ENCODE data around the gene DGKA. TPM values are rescaled to one million over a fixed set of nuclear protein-coding genes. Genes with fewer than 3 reads are reported as not detected.

The DGKA gene
- total RNA-seq, 4 donors from 2014 or later, result 26.0 to 57.0 (median 37.9) TPM

DNA sequence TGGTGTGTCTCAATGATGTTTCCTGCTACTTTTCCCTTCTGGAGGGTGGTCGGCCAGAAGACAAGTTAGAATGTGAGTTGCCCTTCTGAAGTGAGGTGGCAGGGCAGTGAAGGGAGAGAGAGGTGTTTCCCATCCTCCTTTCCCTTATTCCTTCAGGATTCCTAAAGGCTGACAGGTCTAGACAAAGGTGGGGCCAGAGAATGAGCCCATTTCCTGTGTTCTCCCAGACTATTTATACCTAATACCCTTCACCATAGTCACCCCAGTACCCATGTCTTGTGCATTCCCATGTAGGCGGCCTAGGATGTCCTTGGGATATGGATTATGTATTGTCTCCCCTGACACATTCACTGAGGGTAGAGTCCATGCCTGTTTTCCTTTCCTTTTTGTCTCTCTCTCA is 7.0 kb downstream of the DGKA start:
- no peak for DNase-seq (ENCODE audit: low spot score)
- TF ChIP-seq, protein P1, sequence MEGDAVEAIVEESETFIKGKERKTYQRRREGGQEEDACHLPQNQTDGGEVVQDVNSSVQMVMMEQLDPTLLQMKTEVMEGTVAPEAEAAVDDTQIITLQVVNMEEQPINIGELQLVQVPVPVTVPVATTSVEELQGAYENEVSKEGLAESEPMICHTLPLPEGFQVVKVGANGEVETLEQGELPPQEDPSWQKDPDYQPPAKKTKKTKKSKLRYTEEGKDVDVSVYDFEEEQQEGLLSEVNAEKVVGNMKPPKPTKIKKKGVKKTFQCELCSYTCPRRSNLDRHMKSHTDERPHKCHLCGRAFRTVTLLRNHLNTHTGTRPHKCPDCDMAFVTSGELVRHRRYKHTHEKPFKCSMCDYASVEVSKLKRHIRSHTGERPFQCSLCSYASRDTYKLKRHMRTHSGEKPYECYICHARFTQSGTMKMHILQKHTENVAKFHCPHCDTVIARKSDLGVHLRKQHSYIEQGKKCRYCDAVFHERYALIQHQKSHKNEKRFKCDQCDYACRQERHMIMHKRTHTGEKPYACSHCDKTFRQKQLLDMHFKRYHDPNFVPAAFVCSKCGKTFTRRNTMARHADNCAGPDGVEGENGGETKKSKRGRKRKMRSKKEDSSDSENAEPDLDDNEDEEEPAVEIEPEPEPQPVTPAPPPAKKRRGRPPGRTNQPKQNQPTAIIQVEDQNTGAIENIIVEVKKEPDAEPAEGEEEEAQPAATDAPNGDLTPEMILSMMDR (IDR thresholded peaks at IDR 0.05), result no peak
- ATAC-seq (ENCODE audit: low FRiP score), result no peak

DNA sequence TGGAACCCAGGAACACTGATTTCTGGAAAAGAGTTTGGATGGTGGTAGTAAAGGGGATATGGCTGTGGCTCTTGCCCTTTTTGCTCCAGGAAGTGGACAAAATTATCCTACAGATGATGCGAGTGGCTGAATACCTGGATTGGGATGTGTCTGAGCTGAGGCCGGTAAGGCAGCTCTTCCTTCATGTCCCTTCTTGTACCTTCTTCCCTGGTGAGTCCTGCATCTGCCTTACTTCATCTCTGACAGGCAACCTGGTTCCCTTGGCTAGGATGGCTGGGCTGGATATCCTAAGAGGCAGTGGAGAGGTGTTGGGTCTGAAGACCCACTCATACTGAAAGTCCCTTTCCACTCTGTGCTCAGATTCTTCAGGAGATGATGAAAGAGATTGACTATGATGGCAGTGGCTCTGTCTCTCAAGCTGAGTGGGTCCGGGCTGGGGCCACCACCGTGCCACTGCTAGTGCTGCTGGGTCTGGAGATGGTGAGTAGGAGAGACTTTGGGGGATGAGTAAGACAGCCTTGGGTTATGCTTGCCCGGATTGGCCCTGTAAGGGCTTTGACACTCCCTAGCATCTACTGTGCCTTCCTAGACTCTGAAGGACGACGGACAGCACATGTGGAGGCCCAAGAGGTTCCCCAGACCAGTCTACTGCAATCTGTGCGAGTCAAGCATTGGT is 8.0 kb downstream of the DGKA start:
- TF ChIP-seq, protein P1 (IDR thresholded peaks at IDR 0.05), result no peak
- DNase-seq (ENCODE audit: low spot score) (no peak), ATAC-seq (ENCODE audit: low FRiP score) (no peak)

DNA sequence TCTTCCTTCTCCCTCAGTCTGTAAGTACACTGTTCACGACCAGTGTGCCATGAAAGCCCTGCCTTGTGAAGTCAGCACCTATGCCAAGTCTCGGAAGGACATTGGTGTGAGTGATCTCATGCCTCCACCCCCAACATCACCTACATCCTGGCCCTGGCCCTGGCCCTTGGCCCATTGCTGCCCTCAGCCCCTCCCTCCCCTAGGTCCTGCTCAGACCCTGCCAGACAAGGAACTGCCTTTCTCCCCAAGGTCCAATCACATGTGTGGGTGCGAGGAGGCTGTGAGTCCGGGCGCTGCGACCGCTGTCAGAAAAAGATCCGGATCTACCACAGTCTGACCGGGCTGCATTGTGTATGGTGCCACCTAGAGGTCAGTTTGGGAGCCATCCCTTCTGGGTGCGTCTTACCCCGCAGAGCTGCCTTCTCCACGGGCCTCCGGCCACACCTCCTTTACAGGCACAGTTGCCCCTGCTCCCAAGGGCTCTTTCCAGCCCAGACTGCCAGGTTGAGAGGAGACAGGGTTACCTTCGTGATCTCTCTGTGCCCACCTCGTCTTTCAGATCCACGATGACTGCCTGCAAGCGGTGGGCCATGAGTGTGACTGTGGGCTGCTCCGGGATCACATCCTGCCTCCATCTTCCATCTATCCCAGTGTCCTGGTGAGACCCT is 9.2 kb downstream of the DGKA start:
- DNase-seq (ENCODE audit: low spot score) (peak; percentile 83), ATAC-seq (ENCODE audit: low FRiP score) (peak; percentile 87)
- TF ChIP-seq, protein P1 (IDR thresholded peaks at IDR 0.05), result peak in 1 of 3 donors; percentile 43

DNA sequence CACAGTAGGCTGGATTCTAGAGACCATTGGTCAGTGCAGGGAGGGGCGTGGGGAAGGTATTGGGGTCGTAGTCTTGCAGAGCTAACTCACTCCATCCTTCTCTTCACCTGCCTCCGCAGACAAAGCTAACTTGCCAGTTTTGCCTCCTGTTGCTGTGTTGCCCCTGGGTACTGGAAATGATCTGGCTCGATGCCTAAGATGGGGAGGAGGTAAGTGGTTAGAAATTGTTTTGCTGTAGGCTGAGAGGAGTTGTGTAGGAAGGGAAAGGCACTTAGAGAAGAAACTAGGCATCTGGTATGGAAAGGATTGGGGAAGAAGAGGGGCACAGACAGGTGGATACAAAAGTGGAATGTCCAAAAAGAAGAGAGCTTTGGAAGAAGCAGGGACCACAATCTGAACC is 11.1 kb downstream of the DGKA start:
- TF ChIP-seq, protein P1 (IDR thresholded peaks at IDR 0.05), result no peak
- ATAC-seq (ENCODE audit: low FRiP score), result no peak
- no peak for DNase-seq (ENCODE audit: low spot score)

DNA sequence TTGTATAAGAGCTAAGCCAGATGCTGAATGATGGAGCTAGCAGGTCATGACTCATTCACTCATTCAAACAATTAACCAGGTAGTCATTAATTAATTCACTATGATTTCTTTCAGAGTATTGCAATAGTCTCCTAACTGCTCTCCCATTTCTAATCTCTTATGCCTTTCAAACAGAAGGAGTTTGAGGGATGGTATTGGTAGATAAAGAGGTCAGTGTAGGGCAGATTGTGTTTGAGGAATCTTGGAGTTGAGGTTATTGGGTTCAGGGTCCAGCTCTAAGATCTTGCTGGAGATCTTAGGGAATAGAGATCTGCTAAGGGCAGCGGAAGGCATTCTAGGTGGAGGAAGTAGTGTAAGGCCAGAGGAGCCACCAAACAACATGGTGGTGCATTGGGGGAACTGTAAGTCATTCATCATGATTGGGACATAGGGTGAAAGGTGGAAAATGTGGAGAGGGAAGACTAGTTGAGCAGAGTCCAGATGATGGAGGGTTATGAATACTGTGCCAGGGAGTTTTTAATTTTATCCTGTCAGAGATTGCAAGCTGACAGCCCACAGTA is 11.7 kb downstream of the DGKA start:
- DNase-seq (ENCODE audit: low spot score) (no peak), ATAC-seq (ENCODE audit: low FRiP score) (no peak)
- TF ChIP-seq, protein P1 (IDR thresholded peaks at IDR 0.05), result no peak

DNA sequence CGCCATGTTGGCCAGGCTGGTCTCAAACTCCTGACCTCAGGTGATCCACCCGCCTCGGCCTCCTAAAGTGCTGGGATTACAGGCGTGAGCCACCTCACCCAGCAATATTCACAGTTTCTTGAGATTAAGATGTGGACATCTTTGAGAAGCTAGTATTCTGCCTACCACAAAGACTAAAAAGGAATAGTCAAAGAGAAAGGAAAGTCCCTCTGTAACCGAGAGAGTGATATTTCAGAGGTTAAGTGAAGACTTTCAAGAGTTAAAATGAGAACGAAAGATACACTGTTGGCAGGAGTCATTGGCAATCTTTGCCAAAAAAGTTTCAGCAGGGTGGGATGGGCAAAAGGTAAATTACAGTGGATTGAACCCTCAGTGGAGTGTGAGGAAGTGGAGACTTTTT is 15.6 kb downstream of the DGKA start:
- TF ChIP-seq, protein P1 (IDR thresholded peaks at IDR 0.05), result no peak
- ATAC-seq (ENCODE audit: low FRiP score) (no peak), DNase-seq (ENCODE audit: low spot score) (no peak)
